ENCODE data around the gene BAHCC1.

GRCh38 chr17:81449351-81449750, 54.1 kb downstream of the BAHCC1 start:
- TF ChIP-seq YY1 (IDR thresholded peaks at IDR 0.05; ENCODE audit: low read depth) (no peak), CEBPB (IDR thresholded peaks at IDR 0.05) (no peak), MAX (IDR thresholded peaks at IDR 0.05) (no peak), EP300 (IDR thresholded peaks at IDR 0.05; ENCODE audit: borderline replicate concordance) (no peak), TCF12 (IDR thresholded peaks at IDR 0.05; ENCODE audit: low read depth) (no peak), EGR1 (IDR thresholded peaks at IDR 0.05) (no peak), TAF1 (IDR thresholded peaks at IDR 0.05; ENCODE audit: low read depth) (no peak), TEAD4 (IDR thresholded peaks at IDR 0.05) (no peak), CREB1 (IDR thresholded peaks at IDR 0.05; ENCODE audit: low read depth) (no peak), ZBTB7A (IDR thresholded peaks at IDR 0.05; ENCODE audit: low read depth) (no peak), NFIC (IDR thresholded peaks at IDR 0.05) (no peak), USF1 (IDR thresholded peaks at IDR 0.05) (no peak)
- TF ChIP-seq, protein P1, sequence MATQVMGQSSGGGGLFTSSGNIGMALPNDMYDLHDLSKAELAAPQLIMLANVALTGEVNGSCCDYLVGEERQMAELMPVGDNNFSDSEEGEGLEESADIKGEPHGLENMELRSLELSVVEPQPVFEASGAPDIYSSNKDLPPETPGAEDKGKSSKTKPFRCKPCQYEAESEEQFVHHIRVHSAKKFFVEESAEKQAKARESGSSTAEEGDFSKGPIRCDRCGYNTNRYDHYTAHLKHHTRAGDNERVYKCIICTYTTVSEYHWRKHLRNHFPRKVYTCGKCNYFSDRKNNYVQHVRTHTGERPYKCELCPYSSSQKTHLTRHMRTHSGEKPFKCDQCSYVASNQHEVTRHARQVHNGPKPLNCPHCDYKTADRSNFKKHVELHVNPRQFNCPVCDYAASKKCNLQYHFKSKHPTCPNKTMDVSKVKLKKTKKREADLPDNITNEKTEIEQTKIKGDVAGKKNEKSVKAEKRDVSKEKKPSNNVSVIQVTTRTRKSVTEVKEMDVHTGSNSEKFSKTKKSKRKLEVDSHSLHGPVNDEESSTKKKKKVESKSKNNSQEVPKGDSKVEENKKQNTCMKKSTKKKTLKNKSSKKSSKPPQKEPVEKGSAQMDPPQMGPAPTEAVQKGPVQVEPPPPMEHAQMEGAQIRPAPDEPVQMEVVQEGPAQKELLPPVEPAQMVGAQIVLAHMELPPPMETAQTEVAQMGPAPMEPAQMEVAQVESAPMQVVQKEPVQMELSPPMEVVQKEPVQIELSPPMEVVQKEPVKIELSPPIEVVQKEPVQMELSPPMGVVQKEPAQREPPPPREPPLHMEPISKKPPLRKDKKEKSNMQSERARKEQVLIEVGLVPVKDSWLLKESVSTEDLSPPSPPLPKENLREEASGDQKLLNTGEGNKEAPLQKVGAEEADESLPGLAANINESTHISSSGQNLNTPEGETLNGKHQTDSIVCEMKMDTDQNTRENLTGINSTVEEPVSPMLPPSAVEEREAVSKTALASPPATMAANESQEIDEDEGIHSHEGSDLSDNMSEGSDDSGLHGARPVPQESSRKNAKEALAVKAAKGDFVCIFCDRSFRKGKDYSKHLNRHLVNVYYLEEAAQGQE (IDR thresholded peaks at IDR 0.05; ENCODE audit: low read depth) = no peak
